ENCODE results near the gene CCDC78. TPM values are rescaled to one million over a fixed set of nuclear protein-coding genes. Genes with fewer than 3 reads are reported as not detected.

CCDC78 gene
- total RNA-seq, 1 experiment from 2014 or later = 20.2 TPM

- TF ChIP-seq ATF1 (CRISPR knock-in tag; IDR thresholded peaks at IDR 0.05) (no peak), ZNF396 (CRISPR knock-in tag; IDR thresholded peaks at IDR 0.05; ENCODE audit: borderline replicate concordance) (no peak), TEAD1 (CRISPR knock-in tag; IDR thresholded peaks at IDR 0.05) (no peak)
These were observed 38.0 kb upstream of the CCDC78 start (continued) for GRCh38 chr16:764184-764750.

GRCh38 chr16:763369-764183 lies 37.3 kb upstream of the CCDC78 start:
- Mint-ChIP-seq H3K27me3 (ENCODE audit: low read depth) (no peaks in the 10 kb centered on the region), H3K27ac (0 out of 2 replicates have a peak overlapping the region, but pooled peaks have one; percentile 27), H3K4me1 (no peaks in the 10 kb centered on the region), H3K4me3 (no peak overlapping the region), H3K36me3 (no peaks in the 10 kb centered on the region), H3K9me3 (no peaks in the 10 kb centered on the region)
- TF ChIP-seq GTF2I (CRISPR knock-in tag; conservative IDR thresholded peaks at IDR 0.05) (no peak), E2F4 (CRISPR knock-in tag; IDR thresholded peaks at IDR 0.05; ENCODE audit: borderline replicate concordance, low read depth) (no peak), MYBL2 (CRISPR knock-in tag; IDR thresholded peaks at IDR 0.05) (no peak), CTCF (IDR thresholded peaks at IDR 0.05) (no peak)
- no peak for ATAC-seq
- CTCF ChIA-PET = interaction anchor here (0.7 to 1.4 kb wide), 2 partner anchors 19 to 23 kb away, joined by 3 to 4 read pairs; partner anchors contain the start of gene CIAO3
- no peak for DNase-seq (ENCODE audit: low spot score)
- POLR2A ChIA-PET = no interaction called here

- DNase-seq (ENCODE audit: low spot score) = no peak
- H3K9me3 Mint-ChIP-seq = no peaks in the 10 kb centered on the region
- ChIA-PET CTCF (interaction anchor here (1.0 to 2.2 kb wide), 5 partner anchors 12 to 295 kb away, joined by 3 to 11 read pairs (median 4); partner anchors contain the start of gene CIAO3), POLR2A (no interaction called here)
- ATAC-seq = no peak
- H3K36me3 Mint-ChIP-seq = no peaks in the 10 kb centered on the region
- no peak overlapping the region for H3K4me3 Mint-ChIP-seq
- H3K4me1 Mint-ChIP-seq = no peaks in the 10 kb centered on the region
- no peaks in the 10 kb centered on the region for H3K27me3 Mint-ChIP-seq (ENCODE audit: low read depth)
- no peak for TF ChIP-seq JAZF1 (CRISPR knock-in tag; IDR thresholded peaks at IDR 0.05)
- no peak for TF ChIP-seq ZNF138 (CRISPR knock-in tag; conservative IDR thresholded peaks at IDR 0.05)
- no peak for TF ChIP-seq ARID4B (CRISPR knock-in tag; IDR thresholded peaks at IDR 0.05; ENCODE audit: borderline replicate concordance)
- no peak for TF ChIP-seq TCF7 (CRISPR knock-in tag; IDR thresholded peaks at IDR 0.05; ENCODE audit: low read depth)
- no peak for TF ChIP-seq E2F1 (CRISPR knock-in tag; IDR thresholded peaks at IDR 0.05)
- no peak for TF ChIP-seq ZBTB43 (CRISPR knock-in tag; IDR thresholded peaks at IDR 0.05)
- TF ChIP-seq USF1 (CRISPR knock-in tag; IDR thresholded peaks at IDR 0.05) = no peak
- no peak for TF ChIP-seq ELF4 (CRISPR knock-in tag; IDR thresholded peaks at IDR 0.05; ENCODE audit: low read depth)
- no peak for TF ChIP-seq E2F4 (CRISPR knock-in tag; IDR thresholded peaks at IDR 0.05; ENCODE audit: borderline replicate concordance, low read depth)
- no peak for TF ChIP-seq OVOL2 (CRISPR knock-in tag; IDR thresholded peaks at IDR 0.05; ENCODE audit: borderline replicate concordance)
- TF ChIP-seq GRHL2 (CRISPR knock-in tag; IDR thresholded peaks at IDR 0.05; ENCODE audit: insufficient replicate concordance, severe bottlenecking) = no peak
- H3K27ac Mint-ChIP-seq = no peak overlapping the region
These were observed 36.5 kb upstream of the CCDC78 start for GRCh38 chr16:762595-763268.

Measured in WTC11 (cell line).